Measurements from ENCODE around the gene CD59.
"Not testable (repeated sequence)": the region's sequence is repeated elsewhere in the genome, so short reads cannot be mapped to it uniquely, and the experiment has no call there.

Gene CD59

DNA sequence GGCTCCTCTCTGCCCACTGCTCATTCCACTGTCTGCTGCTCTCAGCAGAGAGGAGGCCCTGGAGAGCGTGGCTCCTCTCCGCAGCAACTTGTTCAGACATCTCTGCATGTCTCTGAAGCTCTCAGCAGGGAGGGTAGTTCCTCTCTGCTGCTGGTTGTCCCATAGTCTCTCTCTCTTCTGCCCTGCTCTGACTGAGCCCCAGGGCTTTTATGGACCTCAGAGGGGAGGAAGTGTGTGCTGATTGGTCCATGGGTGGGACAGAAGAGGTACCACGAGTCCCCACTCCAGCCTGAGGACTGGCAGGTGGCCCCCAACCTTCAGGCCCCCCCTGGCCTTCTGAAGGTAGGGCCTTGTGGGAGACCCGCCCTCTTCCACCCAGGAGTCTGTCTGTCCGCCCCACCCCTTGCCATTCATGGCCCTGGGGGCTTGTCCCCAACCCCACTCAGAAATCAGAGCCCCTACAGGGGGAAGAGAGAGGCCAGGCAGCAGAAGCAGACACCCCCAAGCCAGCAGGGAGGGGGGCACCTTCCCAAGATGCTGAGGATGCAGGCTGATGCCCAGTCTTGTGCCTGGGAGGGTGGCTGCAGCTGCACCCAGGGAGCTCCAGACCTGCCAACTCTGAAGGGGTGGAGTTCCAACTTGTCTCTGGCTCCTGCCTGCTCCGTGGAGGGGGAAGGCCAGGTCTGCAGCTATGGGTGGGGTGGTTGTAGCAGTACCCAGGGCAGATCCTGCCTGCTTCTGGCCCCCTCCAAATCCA, 70.7 kb downstream of the CD59 start:
- no peak for DNase-seq (ENCODE audit: low read depth)

DNA sequence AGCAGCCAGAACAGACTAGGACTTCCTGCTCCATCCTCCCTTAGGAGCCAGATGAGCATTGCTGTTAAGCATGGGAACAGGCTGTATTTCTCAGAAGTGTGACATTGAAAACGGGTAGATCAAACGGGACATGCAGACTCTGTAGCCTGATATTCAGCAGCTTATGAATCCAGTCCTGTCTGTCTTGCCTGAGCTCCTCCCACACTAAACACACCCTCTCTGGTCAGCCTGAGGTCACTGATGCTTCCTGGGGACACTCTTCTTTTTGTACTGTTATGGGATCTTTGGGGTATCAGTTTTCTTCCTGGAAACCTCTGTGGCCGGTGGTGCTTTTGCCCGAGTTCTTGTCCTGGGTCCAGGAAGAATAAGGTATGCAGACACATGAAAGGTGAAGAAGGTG, 71.4 kb downstream of the CD59 start:
- no peak for DNase-seq (ENCODE audit: low read depth)

DNA sequence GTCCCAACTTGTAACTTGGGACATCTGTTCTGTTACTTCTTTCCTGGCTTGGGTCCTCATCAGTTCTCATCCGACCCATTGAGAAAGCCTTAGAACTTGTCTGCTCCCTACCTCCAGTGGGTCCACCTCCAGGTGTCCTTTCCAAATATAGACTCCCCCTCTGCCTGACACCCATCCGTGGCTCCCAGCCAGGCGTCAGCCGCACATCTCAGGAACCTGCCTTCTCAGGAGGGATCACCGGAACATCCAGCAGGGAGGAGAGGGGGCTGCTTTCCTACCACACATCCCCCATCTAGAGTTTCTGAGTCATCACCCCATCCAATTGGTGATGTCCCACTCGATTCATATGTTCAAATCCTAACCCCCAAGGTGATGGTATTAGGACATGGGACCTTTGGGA, 72.1 kb downstream of the CD59 start:
- DNase-seq (ENCODE audit: low read depth): no peak

DNA sequence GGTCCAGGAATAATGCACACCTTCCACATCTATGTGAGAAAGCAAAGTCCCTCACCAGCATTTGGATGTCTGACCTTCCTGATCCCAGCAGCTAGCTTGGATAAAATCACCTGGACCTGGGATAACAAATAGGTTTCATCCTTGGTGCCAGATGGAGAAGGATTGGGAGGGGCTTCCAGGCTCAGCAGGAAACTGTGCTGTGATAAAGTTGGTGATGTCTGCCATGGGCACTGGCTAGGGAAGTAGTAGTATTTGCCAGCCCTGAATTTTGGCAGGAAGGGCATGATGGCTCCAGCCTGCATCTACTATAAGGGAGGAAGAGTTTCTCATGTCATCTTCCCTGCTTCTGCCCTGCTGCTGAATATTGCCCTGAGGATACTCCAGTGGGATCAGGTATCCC, 73.1 kb downstream of the CD59 start:
- DNase-seq (ENCODE audit: low read depth): no peak

DNA sequence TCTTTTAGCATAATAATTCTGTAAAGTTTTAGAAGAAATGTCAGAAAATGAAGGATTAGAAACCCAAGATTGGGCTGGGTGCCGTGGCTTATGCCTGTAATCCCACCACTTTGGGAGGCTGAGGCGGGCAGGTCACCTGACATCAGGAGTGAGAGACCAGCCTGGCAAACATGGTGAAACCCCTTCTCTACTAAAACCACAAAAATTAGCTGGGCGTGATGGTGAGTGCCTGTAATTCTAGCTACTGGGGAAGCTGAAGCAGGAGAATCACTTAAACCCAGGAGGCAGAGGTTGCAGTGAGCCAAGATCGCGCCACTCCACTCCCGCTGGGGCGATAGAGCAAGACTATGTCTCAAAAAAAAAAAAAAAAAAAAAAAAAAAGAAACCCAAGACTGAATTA, 74.7 kb downstream of the CD59 start:
- not testable (repeated sequence) for DNase-seq (ENCODE audit: low read depth)

DNA sequence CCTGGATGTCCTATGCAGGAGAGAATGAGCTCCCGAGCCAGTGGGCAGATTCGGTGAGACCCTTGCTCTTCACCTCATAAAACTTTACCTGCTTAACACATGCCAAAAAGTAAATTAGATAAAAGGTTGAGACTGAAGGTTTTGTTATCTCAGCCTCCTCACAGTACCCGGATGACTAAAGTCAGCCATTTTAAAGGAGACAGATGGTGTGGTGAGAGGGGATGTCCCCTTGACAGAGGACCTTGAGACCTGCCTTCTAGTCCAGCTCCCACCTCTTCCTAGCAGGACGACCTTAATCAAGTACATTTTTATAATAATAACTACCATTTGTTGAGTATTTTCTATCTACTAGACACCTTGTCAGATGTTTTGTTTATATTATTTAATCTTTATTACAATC, 75.3 kb downstream of the CD59 start:
- no peak for DNase-seq (ENCODE audit: low read depth)

DNA sequence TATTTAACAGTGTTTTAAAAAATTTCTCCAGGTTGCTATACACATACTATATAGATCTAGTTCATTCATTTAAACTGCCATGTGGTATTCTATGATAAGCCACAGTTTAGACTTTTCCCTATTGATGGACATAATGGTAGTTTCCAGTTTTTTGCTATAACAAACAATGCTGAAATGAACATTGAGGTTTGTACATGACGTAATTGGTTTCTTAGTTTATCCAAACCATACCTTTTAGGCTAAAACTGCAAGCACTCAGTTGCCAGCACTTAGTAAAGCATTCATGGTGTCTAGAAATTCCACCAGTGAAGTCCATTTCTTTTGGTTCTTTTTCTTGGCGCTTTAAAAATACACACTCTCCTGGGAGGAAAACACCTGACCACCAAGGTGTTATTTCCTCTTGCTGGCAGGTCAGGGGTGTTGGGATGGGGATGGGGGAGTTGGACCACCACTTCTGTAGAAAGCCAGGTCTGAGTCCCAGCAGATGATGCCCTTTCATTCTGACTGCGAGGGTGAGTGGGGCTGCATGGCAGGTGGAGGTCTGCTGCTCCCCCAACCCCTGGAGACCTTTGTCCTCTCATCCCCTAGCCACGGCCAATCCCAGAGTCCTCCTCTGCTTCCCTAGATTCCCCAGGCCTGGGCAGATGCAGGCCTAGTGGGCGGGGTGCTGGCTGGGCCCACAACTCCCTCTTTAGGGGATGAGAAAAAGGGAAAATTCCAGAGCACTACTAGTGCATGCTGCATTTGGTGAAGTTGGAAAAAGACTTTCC, 76.7 kb downstream of the CD59 start:
- no peak for DNase-seq (ENCODE audit: low read depth)

DNA sequence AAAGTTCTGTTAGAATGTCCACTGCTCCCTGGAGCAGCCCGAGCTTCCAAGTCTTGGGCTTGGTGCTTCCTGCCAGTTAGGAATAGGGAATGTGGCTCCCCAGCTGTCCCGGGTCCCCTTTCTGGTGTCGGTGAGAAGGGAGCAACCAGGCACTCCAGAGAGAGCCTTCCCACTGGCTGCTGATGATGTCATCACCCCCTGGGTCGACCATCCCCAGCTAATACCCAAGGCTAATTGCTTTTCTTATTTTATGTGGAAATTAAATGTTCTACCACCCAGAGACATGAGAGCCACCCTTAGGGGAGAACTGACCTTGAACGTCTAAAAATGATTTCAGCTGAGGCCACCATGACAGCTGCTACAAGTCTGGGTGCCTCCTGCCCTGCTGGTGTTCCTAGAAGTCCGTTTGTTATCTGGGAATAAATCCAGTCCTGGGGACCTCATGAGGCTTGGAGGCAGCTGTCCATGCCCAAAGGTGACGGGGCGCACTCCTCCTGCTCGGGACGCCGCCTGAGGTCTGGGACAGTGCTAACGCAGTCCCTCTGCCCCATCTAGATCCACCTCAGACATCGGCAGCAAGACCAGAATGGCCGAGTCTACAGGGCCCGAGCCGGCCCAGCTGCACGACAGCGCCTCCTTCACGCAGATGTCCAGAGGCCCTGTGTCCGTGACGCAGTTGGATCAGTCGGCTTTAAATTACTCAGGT, 77.9 kb downstream of the CD59 start:
- DNase-seq (ENCODE audit: low read depth): no peak

DNA sequence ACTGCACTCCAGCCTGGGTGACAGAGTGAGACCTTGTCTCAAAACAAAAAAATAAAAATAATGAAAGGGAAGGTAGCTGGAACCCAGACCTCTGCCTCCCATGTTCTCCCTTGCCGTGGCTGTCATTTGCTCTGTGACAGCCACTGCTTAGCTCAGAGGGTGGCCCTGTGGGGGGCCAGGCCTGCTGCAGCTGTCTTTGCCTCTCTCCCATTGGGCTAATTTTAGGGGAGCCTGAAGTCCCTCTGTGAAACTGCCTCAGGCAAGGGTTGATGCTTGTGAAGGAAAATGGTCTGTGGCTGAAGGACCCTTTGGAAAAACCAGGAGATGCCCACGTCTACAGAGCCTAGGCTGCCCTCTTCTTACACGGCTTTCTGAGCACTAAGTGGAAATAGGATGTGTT, 78.5 kb downstream of the CD59 start:
- DNase-seq (ENCODE audit: low read depth): no peak

DNA sequence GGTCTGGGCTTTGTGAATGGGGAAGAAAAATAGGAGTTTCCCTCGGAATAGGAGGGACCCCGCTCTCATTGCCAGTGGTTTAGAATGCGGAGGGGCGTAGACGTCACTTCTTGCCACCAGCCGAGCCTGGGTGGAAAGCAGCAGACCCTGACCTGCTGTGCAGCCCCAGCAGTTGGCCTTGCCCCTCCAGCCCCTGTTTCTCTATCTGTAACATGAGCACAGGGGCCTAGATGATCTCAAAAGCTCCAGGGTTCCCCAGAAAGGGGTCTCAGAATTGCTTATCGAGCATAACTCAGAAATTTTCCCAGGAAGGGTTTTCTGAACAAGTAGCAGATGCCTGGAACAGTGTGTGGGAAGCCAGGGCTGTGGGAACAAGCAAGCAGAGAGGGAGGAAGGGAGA, 79.5 kb downstream of the CD59 start:
- no peak for DNase-seq (ENCODE audit: low read depth)

DNA sequence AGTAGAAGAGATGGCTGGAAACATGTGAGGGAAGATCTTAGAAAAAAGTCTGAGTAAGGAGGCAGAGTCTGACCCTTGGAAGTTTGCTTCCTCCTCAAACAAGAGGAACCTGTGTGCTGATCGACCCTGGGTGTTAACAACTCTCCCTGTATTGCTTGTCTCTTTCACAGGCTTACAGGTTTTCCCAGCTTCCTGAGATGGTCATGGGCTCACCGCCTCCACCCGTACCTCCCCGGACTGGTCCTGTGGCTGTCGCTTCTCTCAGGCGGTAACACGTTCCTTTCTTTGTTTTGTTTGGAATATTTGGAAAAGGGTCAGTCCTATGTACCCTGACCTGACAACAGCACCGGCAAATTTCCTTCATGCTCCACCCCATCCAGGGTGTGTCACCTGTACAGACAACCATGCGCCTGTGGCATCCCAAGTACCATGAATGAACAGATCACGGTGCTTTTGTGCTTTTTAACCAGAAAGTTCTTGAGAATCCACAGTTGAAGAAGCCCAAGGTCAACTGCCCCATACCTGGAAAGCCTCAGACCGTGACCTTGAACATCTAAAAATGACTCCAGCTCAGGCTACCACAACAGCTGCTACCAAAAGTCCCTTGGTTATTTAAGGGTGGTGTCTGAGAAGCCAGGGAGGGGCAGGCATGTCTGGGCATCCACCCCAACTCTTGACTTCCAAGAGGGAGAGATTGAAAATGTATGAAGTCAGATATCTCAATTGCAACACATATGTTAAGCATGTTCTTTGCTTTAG, 80.2 kb downstream of the CD59 start:
- DNase-seq (ENCODE audit: low read depth): no peak

DNA sequence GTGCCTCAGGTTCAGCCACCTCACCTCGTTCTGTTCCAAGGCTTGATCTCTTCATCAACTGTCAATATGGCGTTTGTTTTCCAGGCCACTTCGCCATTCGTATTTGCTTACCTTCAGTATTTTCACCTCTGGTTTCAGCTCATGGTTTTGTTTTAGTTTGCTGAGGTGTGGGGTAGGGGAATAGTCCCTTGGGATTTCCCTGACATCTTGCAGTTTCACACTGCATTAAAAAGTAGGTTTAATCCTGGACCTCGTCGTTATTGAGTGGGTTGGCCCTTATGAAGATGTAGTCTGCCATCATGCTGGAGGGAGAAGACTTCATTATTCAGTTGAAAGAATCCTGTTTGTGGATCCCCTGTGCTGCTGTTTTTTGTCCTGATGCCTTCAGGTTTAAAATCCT, 81.6 kb downstream of the CD59 start:
- DNase-seq (ENCODE audit: low read depth): no peak

Measured in iris pigment epithelial cell (primary cell).